HL-60/S4 treated with phorbol 12-myristate 13-acetate at 8.2 ng/mL for 4 days and 3 days (cell line): ENCODE data around the gene MBOAT7.
"Not testable (repeated sequence)": the region's sequence is repeated elsewhere in the genome, so short reads cannot be mapped to it uniquely, and the experiment has no call there.

Source experiments
- in situ Hi-C: fragments of 300-500 bp; cut with MboI; formaldehyde crosslinking; loops from 2 replicates; pipeline ENCODE4 v1.15.0; 2022; ENCODE audit warnings: low sequenced_read_pairs

The MBOAT7 gene

GRCh38 chr19:54189145-54189734 lies at the start of gene MBOAT7:
MBOAT7 (minus strand) TSS chr19:54189580; CDS start chr19:54188508, 1,072 bp downstream.
- in situ Hi-C loops, result no loop called here

GRCh38 chr19:54233941-54234340 lies 44.6 kb upstream of the MBOAT7 start:
- in situ Hi-C loops, result no loop called here

- in situ Hi-C loops, result no loop called here
Observed at GRCh38 chr19:54231077-54231931, 41.9 kb upstream of the MBOAT7 start.

GRCh38 chr19:54230031-54230430 lies 40.7 kb upstream of the MBOAT7 start:
- in situ Hi-C loops, result no loop called here

GRCh38 chr19:54229146-54229545 lies 39.8 kb upstream of the MBOAT7 start:
- in situ Hi-C loops, result no loop called here

- in situ Hi-C loops, result not testable (repeated sequence)
Observed at GRCh38 chr19:54224619-54225018, 35.2 kb upstream of the MBOAT7 start.

GRCh38 chr19:54223937-54224281 lies 34.5 kb upstream of the MBOAT7 start:
- in situ Hi-C loops, result not testable (repeated sequence)

GRCh38 chr19:54223277-54223936 lies 34.0 kb upstream of the MBOAT7 start:
- in situ Hi-C loops, result not testable (repeated sequence)

- in situ Hi-C loops, result not testable (repeated sequence)
Observed at GRCh38 chr19:54222474-54223276, 33.3 kb upstream of the MBOAT7 start, which contains the start of gene LILRB3. LILRB3 (minus strand) TSS chr19:54223007; CDS start chr19:54222976, 31 bp downstream.

- in situ Hi-C loops, result not testable (repeated sequence)
Observed at GRCh38 chr19:54221947-54222346, 32.6 kb upstream of the MBOAT7 start.

GRCh38 chr19:54219702-54220101 lies 30.3 kb upstream of the MBOAT7 start:
- in situ Hi-C loops, result not testable (repeated sequence)

GRCh38 chr19:54218960-54219661 lies 29.7 kb upstream of the MBOAT7 start:
- in situ Hi-C loops, result no loop called here

GRCh38 chr19:54218259-54218658 lies 28.9 kb upstream of the MBOAT7 start:
- in situ Hi-C loops, result no loop called here

GRCh38 chr19:54217517-54218247 lies 28.3 kb upstream of the MBOAT7 start:
- in situ Hi-C loops, result not testable (repeated sequence)

- in situ Hi-C loops, result no loop called here
Observed at GRCh38 chr19:54216869-54217268, 27.5 kb upstream of the MBOAT7 start.

- in situ Hi-C loops, result not testable (repeated sequence)
Observed at GRCh38 chr19:54214734-54215133, 25.4 kb upstream of the MBOAT7 start.

- in situ Hi-C loops, result not testable (repeated sequence)
Observed at GRCh38 chr19:54214217-54214616, 24.8 kb upstream of the MBOAT7 start.

- in situ Hi-C loops, result no loop called here
Observed at GRCh38 chr19:54211235-54211634, 21.9 kb upstream of the MBOAT7 start.

- in situ Hi-C loops, result no loop called here
Observed at GRCh38 chr19:54209811-54210494, 20.6 kb upstream of the MBOAT7 start.
